Measurements from ENCODE around the gene NNAT. TPM values are rescaled to one million over a fixed set of nuclear protein-coding genes. Genes with fewer than 3 reads are reported as not detected.

NNAT gene
- total and polyA plus RNA-seq, 2 of the 8 experiments (the other 6 are each of a cell fraction or from before 2014, with no cell fraction given) = 66.8 to 175 TPM

GRCh38 chr20:37538003-37538402 lies 17.0 kb downstream of the NNAT start (continued):
- TF ChIP-seq CHD7 (IDR thresholded peaks at IDR 0.05; ENCODE audit: insufficient replicate concordance, low read length) (no peak), RAD21 (IDR thresholded peaks at IDR 0.05 in 1 of 2, conservative IDR thresholded peaks at IDR 0.05 in 1 of 2; ENCODE audit: low read depth in 2 of 2, low read length in 2 of 2) (no peak), GTF2F1 (IDR thresholded peaks at IDR 0.05; ENCODE audit: borderline replicate concordance, low read depth, low read length) (no peak), HDAC2 (IDR thresholded peaks at IDR 0.05; ENCODE audit: borderline replicate concordance in 1 of 2, low read depth in 2 of 2, low read length in 2 of 2) (no peak), MAX (IDR thresholded peaks at IDR 0.05) (no peak), JUN (IDR thresholded peaks at IDR 0.05; ENCODE audit: low read depth, low read length) (no peak), SP1 (IDR thresholded peaks at IDR 0.05; ENCODE audit: low read depth, low read length) (no peak), KDM5A (IDR thresholded peaks at IDR 0.05; ENCODE audit: low read length) (no peak), E2F6 (IDR thresholded peaks at IDR 0.05) (no peak), GABPA (IDR thresholded peaks at IDR 0.05; ENCODE audit: borderline replicate concordance, insufficient read depth, low read length) (no peak)
